ENCODE data around the gene KRT14.
"Not testable (repeated sequence)": the region's sequence is repeated elsewhere in the genome, so short reads cannot be mapped to it uniquely, and the experiment has no call there.

Gene KRT14

DNA sequence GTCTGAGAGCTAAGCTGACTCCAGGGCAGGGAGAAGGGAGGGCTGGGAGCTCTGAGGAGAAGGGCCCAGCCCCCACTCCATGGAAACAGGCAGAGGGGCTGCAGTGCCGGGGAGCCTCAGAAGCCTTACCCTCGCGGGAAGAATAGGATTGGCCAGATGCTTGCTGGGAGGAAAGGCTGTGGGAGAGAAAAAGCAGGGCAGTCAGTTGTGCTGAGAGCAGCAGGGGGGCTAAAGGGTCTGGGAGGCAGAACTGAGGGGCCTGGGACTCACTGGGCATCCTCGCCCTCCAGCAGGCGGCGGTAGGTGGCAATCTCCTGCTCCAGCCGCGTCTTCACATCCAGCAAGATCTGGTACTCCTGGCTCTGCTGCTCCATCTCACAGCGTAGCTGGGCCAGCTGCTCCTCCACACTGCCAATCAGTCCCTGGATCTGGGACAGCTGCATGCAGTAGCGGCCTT lies 23.4 kb upstream of the KRT14 start:
- not testable (repeated sequence) for DNase-seq (ENCODE audit: low read depth in 1 of 2, low spot score in 1 of 2)

DNA sequence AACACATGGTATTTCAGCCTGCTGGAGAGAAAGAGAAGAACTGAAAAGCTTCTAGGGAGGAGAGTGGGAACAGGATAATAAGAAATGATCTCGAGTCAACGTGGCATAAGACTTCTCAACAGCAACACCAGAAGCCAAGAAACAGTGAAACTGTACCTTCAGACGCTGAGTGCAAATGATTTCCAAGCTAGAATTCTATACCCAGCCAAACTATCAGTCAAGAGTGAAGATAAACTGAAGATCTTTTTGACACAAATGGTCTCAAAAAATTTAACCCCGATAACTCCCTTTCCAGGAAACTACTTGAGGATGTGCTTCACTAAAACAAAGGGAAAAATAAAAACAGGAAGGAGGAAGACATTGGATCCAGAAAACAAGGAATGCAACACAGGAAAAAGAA lies 20.2 kb upstream of the KRT14 start:
- not testable (repeated sequence) for DNase-seq (ENCODE audit: low read depth in 1 of 2, low spot score in 1 of 2)

DNA sequence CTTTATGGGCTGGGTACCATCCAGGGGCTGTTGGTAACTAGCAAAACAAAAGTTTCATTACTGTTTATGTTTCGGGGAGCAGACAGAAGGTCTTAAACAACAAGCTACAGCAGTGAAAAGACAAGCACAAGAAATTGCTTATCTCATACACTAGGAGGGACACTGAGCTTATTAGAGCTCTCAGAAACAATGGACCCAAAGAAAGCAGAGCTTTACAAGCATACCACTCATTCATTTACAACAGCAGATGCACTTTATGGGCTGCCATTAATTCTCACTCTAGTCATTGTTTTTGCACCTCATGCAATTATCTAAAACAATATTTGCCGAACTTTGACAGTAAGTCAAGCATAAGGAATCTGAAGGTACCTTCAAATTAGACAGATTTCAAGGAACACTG lies 15.8 kb upstream of the KRT14 start:
- DNase-seq (ENCODE audit: low read depth in 1 of 2, low spot score in 1 of 2), result no peak

DNA sequence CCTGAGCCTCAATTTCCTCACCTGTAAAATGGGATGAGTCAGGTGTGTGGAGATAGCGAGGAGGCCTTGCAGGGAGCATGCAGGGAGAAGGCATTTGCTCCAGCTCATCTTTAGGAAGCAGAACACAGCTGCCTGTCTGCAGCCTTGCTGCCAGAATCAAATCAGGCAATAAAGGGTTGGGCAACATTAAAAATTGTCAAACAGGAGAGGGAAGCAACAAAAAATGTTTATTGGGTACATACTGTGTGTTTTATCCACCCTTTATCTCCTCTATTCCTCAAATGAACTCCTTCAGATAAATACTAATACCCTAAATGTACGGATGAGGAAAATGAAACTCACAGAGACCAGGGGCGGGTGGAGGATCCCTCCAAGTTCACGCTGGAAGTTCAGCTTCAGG lies 13.6 kb upstream of the KRT14 start:
- DNase-seq (ENCODE audit: low read depth in 1 of 2, low spot score in 1 of 2), result no peak

DNA sequence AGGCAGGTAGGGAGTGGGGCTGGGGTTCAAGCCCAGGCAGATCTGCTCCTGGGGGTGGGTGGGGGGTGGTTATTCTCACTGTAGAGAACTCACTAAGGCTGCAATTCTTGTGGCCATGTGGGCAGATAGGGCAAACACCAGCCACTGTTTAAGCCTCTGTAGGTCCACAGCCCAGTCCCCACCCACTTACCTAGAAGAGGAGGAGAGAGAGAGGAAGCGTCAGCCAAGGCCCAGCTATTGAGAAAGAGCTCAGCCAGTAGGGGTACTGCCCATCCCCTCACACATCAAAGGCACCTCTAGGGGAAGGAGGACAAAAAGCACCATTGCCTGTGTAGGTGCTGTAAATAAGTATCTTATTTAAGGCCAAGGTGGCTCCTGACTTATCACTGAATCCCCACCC lies 13.0 kb upstream of the KRT14 start:
- no peak for DNase-seq (ENCODE audit: low read depth in 1 of 2, low spot score in 1 of 2)

DNA sequence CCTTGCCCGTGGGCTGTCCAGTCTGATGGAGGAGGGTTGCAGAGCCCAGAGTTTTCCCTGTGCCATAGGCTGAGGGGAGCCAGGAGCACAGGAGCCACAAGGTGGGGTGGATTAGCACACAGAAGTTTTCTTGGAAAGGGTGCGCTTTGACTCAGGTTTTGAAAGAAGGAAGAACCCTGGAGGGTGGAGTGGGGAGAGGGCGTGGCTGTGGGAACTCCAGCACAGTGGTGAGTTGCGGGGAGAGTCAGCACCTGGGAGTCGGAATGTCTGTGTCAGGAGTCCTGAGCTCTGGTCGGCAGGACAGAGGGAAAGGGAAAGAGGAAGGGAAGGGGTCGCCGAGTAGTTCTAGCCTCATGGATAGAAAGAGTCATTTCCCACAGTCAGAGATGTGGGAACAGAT lies 8.9 kb upstream of the KRT14 start:
- DNase-seq (ENCODE audit: low read depth in 1 of 2, low spot score in 1 of 2), result no peak

DNA sequence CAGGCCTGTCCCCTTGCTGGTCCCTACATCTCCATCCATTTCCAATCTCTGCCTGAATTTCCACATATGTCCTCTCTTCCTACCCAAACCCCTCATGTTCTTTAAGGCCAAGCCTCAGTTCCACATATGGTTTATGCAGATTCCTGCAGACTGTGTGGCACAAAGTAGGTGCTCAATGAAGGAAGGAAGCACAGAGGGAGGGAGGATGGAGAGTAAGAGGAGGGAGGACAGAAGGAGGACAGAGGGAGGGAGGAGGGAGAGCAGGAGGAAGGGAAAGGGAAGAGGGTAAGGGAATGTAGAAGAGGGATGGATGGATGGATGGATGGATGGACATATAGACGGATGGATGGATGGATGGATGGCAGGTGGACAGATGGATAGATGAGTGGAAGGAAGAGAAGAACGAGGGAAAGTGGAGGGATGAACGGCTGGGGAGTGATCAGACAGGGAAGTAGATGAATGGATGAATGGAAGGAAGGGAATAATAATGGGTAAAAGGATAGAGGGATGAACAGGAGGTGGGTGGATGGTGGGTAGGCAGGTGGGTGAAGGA lies 7.7 kb upstream of the KRT14 start:
- no peak for DNase-seq (ENCODE audit: low read depth in 1 of 2, low spot score in 1 of 2)

DNA sequence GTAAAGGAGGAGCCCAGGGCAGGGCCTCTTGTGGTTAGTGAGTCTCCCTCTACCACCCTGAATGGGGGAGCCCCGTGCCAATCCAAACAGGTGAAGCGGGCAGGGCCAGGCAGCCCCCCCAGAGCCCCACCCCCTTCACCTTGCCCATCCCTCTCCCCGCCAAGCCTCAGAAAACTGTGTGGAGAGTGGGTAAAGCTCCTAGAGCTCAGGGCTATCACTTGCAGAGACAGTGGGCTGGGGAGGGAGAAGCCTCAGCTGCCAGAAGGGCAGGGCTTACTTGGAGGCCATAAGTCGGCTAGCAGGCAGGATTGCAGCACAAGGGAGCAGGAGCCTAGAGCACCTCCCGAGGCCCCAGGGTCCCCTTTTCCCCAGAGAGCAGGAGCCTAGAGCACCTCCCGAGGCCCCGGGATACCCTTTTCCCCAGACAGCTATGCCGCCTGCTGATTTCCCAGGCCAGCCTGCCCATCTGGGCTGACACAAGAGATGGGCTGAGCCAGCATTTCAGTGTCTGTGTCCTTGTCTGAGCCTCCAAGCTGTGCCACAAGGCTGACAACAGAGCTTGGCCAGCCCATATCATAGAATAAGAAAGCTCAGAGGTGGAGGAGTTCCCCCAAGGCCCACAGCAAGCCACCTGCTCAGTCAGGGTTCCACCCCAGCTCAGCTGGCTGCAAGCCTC lies 6.7 kb upstream of the KRT14 start:
- no peak for DNase-seq (ENCODE audit: low read depth in 1 of 2, low spot score in 1 of 2)

DNA sequence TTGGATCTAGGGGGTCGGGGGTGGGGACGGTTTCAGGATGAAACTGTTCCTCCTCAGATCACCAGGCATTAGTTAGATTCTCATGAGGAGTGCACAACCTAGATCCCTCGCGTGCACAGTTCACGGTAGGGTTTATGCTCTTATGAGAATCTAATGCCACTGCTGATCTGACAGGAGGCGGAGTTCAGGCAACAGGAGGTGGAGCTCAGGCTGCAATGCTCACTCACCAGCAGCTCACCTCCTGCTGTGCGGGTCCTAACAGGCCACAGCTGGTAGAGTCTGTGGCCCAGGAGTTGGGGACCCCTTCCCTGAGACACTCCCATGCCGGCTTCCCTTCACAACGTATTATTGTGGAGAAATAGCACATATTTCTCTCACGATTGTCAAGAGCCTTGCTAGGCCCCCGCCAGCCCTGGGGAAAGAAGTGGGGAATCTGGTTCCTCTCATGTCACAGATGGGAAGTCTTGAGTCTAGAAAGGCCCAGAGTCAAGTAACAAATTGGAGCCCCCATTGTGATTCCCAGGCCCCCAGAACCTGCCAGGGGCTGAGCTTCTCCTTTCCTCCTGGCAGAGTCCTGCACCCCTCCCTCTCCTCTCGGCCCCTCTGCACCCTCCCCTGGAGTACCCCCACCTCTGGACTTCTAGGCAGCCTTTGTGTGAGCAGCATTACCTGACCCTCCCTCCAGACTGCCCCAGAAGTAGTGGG lies 6.1 kb upstream of the KRT14 start:
- no peak for DNase-seq (ENCODE audit: low read depth in 1 of 2, low spot score in 1 of 2)

DNA sequence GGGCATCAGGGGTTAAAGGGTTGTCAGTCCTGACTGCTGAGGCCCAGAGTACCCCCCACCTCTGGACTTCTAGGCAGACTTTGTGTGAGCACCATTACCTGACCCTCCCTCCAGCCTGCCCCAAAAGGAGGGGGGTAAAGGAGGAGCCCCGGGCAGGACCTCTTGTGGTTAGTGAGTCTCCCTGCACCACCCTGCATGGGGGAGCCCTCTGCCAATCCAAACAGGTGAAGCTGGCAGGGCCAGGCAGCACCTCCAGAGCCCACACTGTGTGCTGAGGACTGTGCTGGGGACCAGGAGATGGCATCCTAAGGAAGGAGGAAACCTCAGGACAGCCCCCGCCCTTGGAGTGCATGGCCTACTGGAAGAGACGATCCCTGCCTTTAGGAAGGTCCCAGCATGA lies 2.6 kb upstream of the KRT14 start:
- DNase-seq (ENCODE audit: low read depth in 1 of 2, low spot score in 1 of 2), result no peak

DNA sequence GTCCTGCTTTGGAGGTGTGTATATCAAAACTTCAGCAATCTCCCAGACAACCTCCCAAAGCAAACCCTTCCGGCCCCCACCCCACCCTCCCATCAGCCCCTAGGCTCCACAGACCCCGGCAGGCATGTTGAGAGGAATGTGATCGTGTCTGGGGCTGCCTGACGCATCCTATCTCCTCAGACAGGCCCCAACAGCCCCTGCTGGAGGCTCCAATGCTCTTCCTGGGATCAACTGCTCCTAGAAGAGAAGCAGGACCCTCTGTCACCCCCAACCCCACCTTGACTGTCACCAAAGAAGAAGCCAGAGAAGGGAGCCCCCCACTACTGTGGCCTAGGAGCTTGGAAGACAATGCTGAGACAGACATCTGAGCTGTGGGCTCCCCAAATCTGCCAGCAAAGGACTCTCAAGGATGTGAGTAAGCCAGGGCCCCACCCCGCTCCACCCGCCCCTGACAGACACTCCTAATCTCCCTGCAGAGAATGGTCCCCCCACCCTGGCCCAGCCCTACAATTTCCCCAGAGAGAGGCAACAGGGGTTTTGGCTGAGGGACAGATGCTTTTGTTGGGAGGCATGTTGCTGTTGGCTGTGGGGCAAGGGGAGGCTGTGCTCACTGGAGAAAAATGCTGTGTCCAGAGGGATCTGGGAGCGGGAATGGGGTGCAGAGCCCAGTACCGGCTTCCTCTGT lies 1.6 kb upstream of the KRT14 start:
- DNase-seq (ENCODE audit: low read depth in 1 of 2, low spot score in 1 of 2), result no peak

DNA sequence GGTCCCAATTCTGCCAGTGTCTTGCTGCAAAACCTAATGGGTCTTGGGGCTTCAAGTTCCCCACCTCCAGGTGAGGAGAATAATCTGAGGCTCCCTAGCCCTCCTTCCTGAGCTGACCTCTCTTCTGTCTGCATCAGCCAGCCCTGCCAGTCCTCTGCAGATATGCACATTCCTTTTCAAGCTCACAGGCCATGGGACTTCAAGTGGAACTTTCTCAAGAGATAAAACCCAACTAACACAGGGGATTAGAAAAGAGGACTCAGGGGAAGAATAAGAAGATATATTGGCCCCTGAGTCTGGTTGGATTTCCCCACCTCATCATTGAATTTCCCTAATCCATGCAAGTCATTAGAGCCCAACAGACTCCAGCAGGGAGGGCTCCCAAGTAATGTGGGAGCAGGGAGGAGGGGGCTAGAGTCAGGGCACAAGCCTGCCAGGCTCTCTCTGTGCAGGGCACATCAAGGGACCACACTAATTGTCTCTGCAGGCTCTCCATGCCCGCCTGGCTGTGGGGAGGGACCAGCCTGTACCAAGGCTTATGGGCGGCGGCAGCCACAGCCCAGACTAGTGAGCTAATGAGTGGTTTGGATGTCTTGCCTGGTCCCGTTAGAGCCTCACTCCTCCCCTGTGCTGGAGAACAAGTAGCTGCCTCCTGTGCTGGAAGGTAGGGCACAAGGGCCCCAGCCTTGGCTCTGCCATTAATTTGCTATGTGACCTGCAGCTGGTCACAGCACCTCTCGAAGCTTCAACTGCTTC lies 1.2 kb downstream of the KRT14 start:
- no peak for DNase-seq (ENCODE audit: low read depth in 1 of 2, low spot score in 1 of 2)

DNA sequence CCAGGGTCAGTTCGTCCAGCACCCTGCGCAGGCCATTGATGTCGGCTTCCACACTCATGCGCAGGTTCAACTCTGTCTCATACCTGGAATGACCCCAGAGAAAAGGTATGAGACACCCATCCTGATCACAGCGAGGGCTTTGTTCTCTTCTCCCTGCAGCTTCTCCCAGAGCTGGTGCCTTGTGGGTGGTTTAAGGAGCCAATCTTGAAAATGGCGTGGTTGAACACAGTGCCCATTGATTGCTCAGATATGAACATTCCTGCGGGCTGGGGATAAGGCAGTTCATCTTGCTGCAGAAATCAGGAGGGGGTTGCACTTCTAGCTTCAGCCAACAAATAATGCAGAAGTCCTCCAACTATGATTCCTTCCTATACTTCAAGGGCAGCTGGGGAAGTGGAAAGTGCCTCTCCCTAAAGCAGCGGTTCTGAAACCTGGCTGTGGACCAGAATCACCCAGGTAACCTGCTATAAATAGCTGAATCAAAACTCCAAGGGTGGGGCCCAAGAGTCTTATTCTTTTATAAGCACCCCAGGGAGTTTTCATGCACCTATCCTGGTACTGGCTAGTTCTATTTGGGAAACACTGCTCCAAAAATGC lies 2.3 kb downstream of the KRT14 start:
- DNase-seq (ENCODE audit: low read depth in 1 of 2, low spot score in 1 of 2), result not testable (repeated sequence)

DNA sequence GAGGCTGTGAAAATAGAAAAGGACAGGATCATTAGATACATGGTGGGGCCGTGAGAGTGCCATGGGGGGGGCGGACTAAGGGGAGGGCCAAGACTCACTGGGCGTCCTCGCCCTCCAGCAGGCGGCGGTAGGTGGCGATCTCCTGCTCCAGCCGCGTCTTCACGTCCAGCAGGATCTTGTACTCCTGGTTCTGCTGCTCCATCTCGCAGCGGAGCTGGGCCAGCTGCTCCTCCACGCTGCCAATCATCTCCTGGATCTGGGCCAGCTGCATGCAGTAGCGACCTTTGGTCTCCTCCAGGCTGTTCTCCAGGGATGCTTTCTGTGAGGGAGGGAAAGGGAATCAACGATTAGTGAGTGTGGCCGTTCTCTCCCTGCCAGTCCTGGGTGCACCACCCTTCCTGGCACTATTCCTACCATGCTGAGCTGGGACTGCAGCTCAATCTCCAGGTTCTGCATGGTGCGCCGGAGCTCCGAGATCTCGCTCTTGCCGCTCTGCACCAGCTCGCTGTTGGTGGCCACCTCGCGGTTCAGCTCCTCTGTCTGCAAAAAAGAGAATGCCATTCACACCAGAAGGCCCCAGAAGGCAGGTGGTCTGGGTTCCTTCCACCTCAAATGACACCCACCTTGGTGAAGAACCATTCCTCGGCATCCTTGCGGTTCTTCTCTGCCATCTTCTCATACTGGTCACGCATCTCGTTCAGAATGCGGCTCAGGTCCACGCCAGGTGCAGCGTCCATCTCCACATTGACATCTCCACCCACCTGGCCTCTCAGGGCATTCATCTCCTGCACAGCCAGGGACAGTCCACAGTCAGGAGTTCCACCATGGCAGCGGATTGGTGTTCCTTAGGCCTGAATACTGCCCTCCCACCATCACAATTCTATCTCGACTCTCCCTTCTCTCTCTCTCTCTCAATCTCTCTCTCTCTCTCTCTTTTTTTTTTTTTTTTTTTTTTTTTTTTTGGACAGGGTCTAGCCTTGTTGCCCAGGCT lies 3.3 kb downstream of the KRT14 start:
- no peak for DNase-seq (ENCODE audit: low read depth in 1 of 2, low spot score in 1 of 2)

DNA sequence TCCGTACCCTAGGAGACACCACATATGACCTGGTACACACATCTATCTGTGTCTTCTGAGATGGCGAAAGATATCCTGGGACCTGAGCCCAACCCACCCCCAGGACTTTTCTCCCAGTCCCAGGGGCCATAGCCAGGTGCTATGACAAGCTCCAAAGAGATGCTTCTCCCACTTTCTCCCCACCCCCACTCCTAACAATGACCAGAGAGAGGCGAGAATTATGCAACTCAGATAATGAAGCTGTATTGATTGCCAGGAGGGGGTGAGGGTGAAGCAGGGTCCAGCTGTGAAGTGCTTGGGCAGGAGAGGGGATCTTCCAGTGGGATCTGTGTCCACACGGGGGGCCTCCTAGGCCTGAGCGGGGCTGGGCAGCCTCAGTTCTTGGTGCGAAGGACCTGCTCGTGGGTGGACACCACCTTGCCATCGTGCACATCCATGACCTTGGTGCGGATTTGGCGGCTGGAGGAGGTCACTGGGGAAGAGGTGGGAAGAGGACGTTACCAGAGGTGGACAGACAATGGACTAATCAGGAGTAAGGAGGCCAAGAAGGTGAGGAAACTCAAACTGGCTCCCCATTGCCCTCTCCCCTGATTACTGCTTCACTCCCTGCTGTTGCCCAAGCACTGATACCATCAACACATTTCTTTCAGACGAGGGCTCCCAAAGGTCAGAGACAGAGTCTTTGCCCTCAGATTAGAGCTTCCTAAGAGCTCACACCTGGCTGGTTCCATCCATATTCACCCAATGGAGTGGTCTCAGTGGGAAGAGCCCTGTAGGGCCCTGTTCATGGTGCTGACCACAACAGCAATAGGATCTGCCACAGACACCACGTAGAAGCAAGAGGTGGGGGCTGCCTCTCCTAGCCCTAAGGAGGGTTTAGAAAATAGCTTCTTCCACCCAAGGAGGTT lies 4.4 kb downstream of the KRT14 start:
- not testable (repeated sequence) for DNase-seq (ENCODE audit: low read depth in 1 of 2, low spot score in 1 of 2)

DNA sequence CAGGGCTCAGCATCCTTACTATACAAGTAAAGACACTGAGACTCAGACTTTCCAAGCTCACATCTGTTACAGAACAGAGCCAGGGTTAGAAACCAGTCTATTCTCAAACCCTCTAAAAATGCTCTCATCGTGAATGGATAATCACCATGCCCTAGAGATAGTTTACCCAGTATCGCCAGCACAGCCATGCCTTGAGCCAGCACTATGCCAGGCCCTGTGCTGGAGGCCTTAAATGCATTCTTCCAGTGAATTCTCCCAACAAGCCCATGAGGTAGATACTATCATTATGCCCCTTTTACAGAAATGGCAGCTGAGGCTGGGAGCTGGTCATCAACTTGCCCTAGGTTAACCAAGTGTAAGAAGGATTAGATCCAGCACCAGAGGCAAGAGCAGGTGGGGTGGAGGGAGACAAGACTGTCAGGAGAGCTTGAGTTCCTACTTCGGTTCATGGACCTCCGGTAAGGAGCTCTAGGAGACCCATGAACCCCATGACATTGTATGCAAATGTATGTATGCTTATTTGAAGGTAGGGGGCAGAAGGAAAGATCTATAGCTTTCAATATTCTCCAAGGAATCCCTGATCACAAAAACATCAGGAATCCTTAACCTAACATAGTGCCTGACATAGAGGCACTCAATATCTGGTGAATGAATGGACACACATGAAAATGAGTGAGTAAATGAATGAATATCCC lies 5.2 kb downstream of the KRT14 start:
- no peak for DNase-seq (ENCODE audit: low read depth in 1 of 2, low spot score in 1 of 2)

DNA sequence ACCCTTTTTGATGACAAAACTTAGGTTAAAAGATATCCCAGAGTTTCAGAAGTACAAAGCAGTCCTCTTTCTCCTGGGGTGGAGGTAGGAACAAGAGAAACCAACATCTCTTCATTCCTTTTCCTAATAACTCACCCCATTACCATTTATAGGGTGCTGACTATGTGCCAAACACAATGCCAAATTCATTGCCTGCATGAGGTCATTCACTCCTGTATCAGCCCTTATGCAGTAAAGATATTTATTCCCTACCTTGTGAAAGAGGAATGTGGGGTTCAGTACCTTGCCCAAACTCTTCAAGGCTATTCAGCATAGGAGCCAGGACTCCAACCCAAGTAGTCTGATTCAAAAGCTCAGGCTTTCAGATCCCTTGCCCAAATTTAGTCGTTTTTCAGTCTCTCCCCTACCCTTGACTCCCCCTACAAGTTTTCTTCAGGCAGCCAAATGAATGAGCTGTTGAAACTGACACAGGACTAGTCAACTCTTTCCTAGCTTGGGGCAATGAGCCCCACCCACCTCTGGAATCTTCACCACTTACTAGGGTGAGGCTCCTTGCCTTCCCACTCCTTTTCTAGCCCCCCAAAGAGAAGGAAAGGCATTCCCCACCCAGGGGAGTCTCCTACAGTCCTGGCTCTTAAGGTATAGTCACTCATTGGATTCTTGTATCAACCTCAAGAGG lies 5.9 kb downstream of the KRT14 start:
- no peak for DNase-seq (ENCODE audit: low read depth in 1 of 2, low spot score in 1 of 2)

DNA sequence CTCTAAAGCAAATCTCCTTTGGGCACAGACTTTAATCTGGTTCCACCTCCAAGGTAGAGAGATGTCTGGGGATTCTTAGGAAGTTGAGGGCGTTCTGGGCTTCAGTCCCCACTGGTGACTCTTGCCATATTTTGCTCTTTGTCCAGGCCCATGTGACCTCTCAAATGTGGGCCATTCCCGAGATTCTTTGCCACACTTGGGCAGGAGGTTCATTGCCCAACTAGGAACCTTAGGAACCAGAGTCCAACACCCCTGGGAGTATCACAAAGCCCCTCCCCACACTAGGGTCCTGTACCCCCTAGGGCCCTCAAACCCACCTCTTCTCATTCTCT lies 6.5 kb downstream of the KRT14 start:
- no peak for DNase-seq (ENCODE audit: low read depth in 1 of 2, low spot score in 1 of 2)

All from stimulated activated CD4-positive, alpha-beta T cell treated with anti-CD3 and anti-CD28 coated beads, Interleukin-15, amount 100 ng/mL, for 1 hour (primary cell).